Glutamatergic neuron (in vitro differentiated cells): Measurements from ENCODE around the gene KCTD16. TPM values are rescaled to one million over a fixed set of nuclear protein-coding genes. Genes with fewer than 3 reads are reported as not detected.

Experiments
- DNase-seq: peaks from one replicate; pipeline ENCODE4 v3.0.0; 2022
- H3K27ac Mint-ChIP-seq: one replicate; pipeline ENCODE4 v1.8.0; 2020; ENCODE audit warnings: mild to moderate bottlenecking, mixed read lengths, inconsistent platforms; ENCODE audit not compliant: unreplicated experiment
- H3K27me3 Mint-ChIP-seq: one replicate; pipeline ENCODE4 v1.8.0; 2020; ENCODE audit warnings: mild to moderate bottlenecking, moderate library complexity, mixed read lengths, inconsistent platforms; ENCODE audit not compliant: unreplicated experiment
- H3K36me3 Mint-ChIP-seq: one replicate; pipeline ENCODE4 v1.8.0; 2020; ENCODE audit warnings: mild to moderate bottlenecking, mixed read lengths, inconsistent platforms; ENCODE audit not compliant: unreplicated experiment
- H3K4me1 Mint-ChIP-seq: one replicate; pipeline ENCODE4 v1.8.0; 2020; ENCODE audit warnings: mild to moderate bottlenecking, low read depth, mixed read lengths, inconsistent platforms; ENCODE audit not compliant: unreplicated experiment
- H3K4me3 Mint-ChIP-seq: one replicate; pipeline ENCODE4 v1.8.0; 2020; ENCODE audit warnings: mild to moderate bottlenecking, mixed read lengths, inconsistent platforms; ENCODE audit not compliant: unreplicated experiment
- H3K9me3 Mint-ChIP-seq: one replicate; pipeline ENCODE4 v1.8.0; 2020; ENCODE audit warnings: mild to moderate bottlenecking, moderate library complexity, mixed read lengths, inconsistent platforms; ENCODE audit not compliant: unreplicated experiment
- total RNA-seq: library from RNA; stranded (reverse); fragmentation: NEBNext Ultra II Directional; extraction: Animal tissue kit (Norgen Biotek cat#: 25700); gene quantifications from one replicate; pipeline ENCODE4 v1.2.1, GENCODE V29; 2021; ENCODE audit not compliant: unreplicated experiment
- TF ChIP-seq, protein P1 (sequence below): fragments of 200-600 bp; sonication (generic); IDR thresholded peaks from one replicate; pipeline ENCODE4 v1.5.0; 2021; ENCODE audit not compliant: partially characterized antibody, unreplicated experiment

Gene KCTD16
- total RNA-seq, 1 donor from 2014 or later: 16.9 TPM

DNA sequence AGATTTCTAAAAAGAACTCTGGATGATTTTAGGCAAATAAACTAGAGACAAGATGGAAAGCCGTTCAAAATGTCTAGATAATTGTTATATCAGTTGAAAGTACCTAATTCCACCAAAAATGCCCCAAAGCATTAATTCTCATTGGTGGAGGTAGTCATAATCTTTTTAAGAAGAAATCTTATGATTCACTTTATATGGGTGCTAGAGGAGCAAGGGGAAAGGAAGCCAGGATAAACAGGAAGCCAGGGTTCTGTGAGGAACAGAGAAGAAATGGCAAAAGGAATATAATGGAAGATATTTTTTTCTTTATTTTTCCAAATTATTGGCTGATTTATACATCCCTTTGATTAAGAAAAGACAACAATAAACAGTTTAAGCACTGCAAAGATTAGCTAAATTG, 8.0 kb upstream of the KCTD16 start:
- DNase-seq: no peak
- H3K27ac Mint-ChIP-seq: no peak overlapping the region
- no peak overlapping the region for H3K4me3 Mint-ChIP-seq
- no peaks in the 10 kb centered on the region for H3K27me3 Mint-ChIP-seq
- no peaks in the 10 kb centered on the region for H3K4me1 Mint-ChIP-seq
- no peaks in the 10 kb centered on the region for H3K36me3 Mint-ChIP-seq
- H3K9me3 Mint-ChIP-seq: no peaks in the 10 kb centered on the region
- TF ChIP-seq, protein P1, sequence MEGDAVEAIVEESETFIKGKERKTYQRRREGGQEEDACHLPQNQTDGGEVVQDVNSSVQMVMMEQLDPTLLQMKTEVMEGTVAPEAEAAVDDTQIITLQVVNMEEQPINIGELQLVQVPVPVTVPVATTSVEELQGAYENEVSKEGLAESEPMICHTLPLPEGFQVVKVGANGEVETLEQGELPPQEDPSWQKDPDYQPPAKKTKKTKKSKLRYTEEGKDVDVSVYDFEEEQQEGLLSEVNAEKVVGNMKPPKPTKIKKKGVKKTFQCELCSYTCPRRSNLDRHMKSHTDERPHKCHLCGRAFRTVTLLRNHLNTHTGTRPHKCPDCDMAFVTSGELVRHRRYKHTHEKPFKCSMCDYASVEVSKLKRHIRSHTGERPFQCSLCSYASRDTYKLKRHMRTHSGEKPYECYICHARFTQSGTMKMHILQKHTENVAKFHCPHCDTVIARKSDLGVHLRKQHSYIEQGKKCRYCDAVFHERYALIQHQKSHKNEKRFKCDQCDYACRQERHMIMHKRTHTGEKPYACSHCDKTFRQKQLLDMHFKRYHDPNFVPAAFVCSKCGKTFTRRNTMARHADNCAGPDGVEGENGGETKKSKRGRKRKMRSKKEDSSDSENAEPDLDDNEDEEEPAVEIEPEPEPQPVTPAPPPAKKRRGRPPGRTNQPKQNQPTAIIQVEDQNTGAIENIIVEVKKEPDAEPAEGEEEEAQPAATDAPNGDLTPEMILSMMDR: no peak

DNA sequence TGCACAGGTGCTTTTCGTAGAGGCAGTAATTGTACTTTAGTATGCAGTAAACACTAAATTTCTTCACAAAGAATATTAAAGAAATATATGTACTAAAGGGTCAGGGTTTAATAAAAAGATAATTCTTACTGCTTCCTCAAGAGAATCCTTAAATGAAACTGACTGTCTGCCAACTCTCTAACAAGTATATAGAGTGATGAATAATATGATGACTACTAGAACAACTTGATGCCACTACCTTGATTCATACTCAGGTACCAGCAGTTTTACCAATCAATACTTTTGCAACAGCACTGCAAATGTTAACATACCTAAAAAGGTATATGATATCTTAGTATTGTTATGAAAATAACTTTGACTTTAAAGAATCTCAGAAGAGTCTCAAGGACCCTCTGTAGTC, 4.0 kb upstream of the KCTD16 start:
- Mint-ChIP-seq H3K36me3 (no peaks in the 10 kb centered on the region), H3K4me3 (no peak overlapping the region), H3K27me3 (no peaks in the 10 kb centered on the region), H3K27ac (no peak overlapping the region), H3K9me3 (peaks cover 2% of the 10 kb centered on the region), H3K4me1 (peaks cover 9% of the 10 kb centered on the region)
- TF ChIP-seq, protein P1: no peak
- no peak for DNase-seq

DNA sequence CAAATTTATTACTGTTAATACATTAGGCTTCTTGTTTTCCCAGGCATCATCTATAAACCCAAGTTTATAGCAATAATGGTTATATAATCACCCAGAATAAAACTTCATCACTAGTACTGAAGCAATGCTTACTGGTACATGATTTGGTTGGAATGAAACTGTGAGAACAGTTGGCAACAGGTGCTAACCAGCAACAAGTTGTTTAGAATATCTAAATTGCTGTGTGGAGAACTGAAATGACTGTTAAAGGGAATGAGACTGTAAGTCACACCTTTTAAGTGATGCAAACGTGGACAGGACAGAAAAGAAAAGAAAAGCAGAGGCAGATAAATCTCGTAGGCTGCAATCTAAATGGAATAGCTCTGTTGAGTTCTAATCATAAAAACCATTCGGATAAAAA, 2.7 kb upstream of the KCTD16 start:
- H3K4me1 Mint-ChIP-seq: peaks cover 9% of the 10 kb centered on the region
- H3K4me3 Mint-ChIP-seq: no peak overlapping the region
- no peaks in the 10 kb centered on the region for H3K27me3 Mint-ChIP-seq
- H3K9me3 Mint-ChIP-seq: peaks cover 2% of the 10 kb centered on the region
- TF ChIP-seq, protein P1: no peak
- DNase-seq: no peak
- H3K27ac Mint-ChIP-seq: no peak overlapping the region
- H3K36me3 Mint-ChIP-seq: no peaks in the 10 kb centered on the region

DNA sequence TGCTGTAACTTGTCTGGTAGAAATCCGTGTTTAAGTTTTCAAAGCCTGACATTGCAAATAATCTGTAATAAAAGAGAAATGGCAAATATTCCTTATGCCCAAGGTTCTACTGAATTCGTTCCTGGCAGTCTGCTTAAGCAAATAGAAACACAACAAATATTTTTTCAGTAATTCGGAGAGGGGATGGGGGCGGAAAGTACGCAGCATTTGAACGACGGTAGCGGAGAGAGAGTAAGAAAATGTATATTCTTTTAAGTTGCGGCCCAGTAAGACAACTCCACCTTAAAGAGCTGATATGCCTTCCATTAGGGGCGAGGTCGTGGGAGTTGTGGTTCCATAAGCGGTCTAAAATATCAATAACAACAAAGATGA, 783 bp upstream of the KCTD16 start:
- Mint-ChIP-seq H3K4me1 (peaks cover 9% of the 10 kb centered on the region), H3K4me3 (peak overlapping the region; percentile 89), H3K27me3 (no peaks in the 10 kb centered on the region), H3K36me3 (no peaks in the 10 kb centered on the region), H3K27ac (peak overlapping the region; percentile 60), H3K9me3 (peaks cover 2% of the 10 kb centered on the region)
- TF ChIP-seq, protein P1: no peak
- DNase-seq: no peak

DNA sequence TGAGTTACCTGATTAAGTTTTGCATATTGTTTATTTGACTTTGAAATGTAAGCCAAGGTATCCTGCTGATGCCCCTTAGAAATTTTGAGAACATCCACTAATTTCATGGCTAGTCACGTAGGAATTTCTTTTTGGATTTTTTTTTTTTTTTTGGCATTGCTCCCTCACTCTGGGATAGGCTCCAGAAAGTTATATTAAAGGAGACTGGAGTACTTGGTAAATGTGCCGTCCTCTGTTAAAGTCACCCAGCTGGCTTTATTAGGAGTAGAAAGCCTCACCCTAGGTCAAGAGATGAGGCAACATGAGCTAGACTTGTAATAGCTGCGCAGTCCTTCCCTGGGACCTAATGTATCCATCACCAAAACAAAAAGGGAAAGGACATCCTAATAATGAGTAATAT, 3.1 kb downstream of the KCTD16 start:
- H3K27ac Mint-ChIP-seq: no peak overlapping the region
- DNase-seq: no peak
- H3K4me3 Mint-ChIP-seq: no peak overlapping the region
- H3K4me1 Mint-ChIP-seq: peaks cover 9% of the 10 kb centered on the region
- H3K36me3 Mint-ChIP-seq: no peaks in the 10 kb centered on the region
- H3K27me3 Mint-ChIP-seq: no peaks in the 10 kb centered on the region
- peaks cover 2% of the 10 kb centered on the region for H3K9me3 Mint-ChIP-seq
- TF ChIP-seq, protein P1: no peak
